GM21619 (cell line): ENCODE measurements around the gene KIF6.

ENCODE experiments used
- ATAC-seq: cut with Tn5 transposase; IDR thresholded peaks from one replicate; pipeline ENCODE4 v1.9.1; 2021; ENCODE audit not compliant: unreplicated experiment

The KIF6 gene

GRCh38 chr6:39464067-39464466 lies 261.1 kb downstream of the KIF6 start:
- no peak for ATAC-seq

DNA sequence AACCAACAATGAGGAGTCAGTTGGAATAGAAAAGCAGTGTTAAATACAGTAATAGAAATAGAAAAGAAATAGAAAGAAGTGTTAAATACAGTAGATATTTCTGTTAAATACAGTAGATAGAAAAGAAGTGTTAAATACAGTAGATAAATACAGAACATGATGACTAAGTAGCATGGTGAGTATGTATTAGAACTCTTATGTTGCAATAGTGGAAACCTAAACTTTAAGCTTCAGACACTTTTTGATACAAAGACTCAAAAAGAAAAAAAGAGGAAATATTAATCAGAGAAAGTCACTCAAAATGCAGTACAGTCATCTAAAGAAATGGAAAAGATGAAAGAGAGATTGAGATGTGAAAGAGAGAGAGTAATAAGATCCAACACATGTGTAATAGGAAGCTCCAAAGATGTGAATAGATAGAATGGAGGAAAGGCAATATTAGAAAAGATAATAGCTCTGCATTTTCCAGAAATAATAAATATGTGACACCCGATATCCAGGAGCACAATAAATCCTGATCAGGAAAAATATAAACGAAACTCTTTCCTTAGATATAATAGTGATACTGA lies 271.2 kb downstream of the KIF6 start:
- ATAC-seq = no peak

GRCh38 chr6:39453241-39453640 lies 272.0 kb downstream of the KIF6 start:
- ATAC-seq = no peak

- ATAC-seq = no peak
Observed at GRCh38 chr6:39452306-39453145, 272.7 kb downstream of the KIF6 start.

GRCh38 chr6:39451831-39452230 lies 273.4 kb downstream of the KIF6 start:
- ATAC-seq = no peak

- ATAC-seq = no peak
Observed at GRCh38 chr6:39449022-39449421, 276.2 kb downstream of the KIF6 start.

DNA sequence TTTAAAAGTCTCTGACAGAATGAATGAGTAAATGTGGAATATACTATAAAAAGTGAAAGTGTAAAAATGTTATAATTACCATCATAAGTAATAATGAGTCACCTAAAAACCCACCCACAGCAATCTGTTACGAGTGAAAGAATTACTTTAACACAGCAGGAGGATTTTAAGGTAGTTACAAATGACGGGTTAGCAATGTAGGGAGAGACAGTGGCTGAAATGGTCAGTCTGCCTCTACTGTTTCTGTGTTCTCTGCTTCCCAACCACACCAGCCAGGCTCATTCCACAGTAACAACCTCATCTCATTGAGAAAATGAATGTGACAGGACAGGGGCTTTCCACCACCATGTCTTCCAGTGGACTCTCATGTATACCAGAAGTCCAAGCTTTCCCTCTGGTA lies 278.3 kb downstream of the KIF6 start:
- ATAC-seq = no peak

DNA sequence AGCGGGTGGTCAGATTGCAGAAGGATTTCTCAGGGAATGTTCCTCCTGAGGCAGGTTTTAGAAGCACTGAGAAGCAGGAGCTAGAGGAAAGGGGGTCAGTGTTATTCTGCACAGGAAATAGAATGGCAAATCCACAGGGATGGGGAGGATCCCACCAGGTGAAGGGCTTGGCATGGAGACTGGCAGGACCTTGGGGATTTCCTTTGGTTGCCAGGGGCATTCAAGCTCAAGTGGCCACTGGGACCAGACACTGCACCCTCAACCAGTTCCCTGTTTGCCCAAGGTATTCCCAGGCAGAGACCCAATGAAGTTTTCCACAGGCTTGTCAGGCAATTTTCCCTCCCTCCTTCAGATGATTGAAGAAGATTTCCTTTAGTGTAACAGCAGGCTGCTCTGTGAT lies 279.5 kb downstream of the KIF6 start:
- ATAC-seq = no peak

GRCh38 chr6:39444479-39445019 lies 280.7 kb downstream of the KIF6 start:
- ATAC-seq = no peak

GRCh38 chr6:39441986-39442385 lies 283.2 kb downstream of the KIF6 start:
- ATAC-seq = no peak

DNA sequence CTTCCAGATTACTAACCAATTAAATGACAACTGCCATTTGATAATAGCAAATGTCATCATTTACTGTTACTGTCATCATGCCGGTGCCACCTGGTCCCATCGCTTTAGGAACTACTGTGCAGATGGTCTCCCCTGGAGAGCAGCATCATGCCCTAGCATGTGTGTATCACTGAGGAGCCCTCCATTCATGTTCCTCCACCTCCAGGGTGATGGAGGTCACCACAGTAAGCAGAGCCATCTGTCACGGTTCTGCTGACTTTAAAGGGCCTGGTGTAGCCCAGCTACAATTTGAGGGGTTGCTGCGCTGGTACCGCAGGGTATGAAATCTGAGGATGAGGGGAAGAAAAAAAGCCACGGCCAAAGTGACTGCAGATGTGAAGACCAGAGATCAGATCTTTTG lies 283.9 kb downstream of the KIF6 start:
- ATAC-seq = no peak

GRCh38 chr6:39440039-39440426 lies 285.2 kb downstream of the KIF6 start:
- no peak for ATAC-seq

GRCh38 chr6:39439342-39440038 lies 285.7 kb downstream of the KIF6 start:
- no peak for ATAC-seq

GRCh38 chr6:39433630-39434029 lies 291.6 kb downstream of the KIF6 start:
- ATAC-seq = no peak

GRCh38 chr6:39432330-39433025 lies 292.7 kb downstream of the KIF6 start:
- no peak for ATAC-seq

GRCh38 chr6:39430871-39431523 lies 294.2 kb downstream of the KIF6 start:
- ATAC-seq = no peak

DNA sequence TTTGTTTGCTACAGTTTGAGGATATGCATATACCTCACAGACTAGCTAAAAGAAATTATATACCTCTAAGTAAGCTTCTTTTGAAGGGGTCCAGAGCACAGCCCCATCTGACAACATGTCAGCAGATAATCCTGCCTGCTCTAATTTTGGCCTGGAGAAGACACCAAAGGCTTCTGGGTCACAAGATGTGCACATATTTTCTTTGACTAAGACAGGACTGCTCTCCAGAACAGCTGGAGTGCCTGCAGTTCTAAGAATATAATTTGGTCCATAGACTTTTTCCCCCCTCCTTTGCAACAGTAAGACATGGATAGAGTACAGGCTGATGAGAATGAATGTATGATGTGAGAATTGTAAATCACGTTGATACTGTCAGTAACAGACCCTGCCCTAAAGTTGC lies 294.8 kb downstream of the KIF6 start:
- no peak for ATAC-seq

- ATAC-seq = no peak
Observed at GRCh38 chr6:39428816-39429215, 296.4 kb downstream of the KIF6 start.

DNA sequence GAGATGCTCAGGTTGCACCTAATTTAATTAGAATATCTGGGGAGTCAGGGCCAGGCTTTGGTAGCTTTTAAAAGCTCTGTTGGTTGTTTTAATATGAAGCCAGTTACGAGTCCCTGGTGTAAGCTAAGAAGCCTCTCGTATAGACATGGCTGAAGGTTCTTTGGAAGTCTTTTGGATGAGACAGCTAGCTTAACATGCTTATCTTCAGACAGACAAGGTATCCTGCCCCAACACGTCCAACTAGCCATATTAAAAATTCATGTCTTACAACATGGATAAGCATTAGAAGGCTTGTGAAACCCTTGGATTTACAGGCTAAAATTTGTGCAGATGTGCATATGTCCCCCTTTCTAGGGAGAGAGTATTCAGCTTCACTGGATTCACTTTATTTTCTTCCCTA lies 297.1 kb downstream of the KIF6 start:
- no peak for ATAC-seq

DNA sequence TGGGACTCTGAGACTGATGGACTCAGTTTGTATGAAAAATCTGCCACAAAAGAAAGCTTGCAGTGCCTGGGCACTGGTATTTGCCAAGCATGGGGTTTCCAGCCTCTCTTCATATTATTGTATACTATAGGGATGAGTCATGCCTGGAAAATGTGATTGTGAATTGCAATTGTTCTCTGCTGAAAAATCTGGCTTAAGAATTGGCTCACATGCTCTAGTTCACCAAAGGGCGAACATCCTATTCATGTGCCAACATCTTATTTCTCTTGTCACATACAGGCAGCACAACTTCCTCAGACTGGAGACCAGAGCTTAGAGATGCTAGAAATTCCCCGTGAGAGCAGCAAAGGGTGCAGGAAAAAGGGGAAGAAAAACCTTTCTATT lies 299.1 kb downstream of the KIF6 start:
- no peak for ATAC-seq
